HL-60 (cell line): ENCODE measurements around the gene SNRK.

Experiments used
- CTCF ChIP-seq: IDR thresholded peaks from one replicate; pipeline ENCODE4 v1.5.1; 2011; ENCODE audit warnings: low read length, control low read depth, inconsistent platforms; ENCODE audit not compliant: insufficient read depth
- GABPA ChIP-seq: IDR thresholded peaks from 2 replicates; pipeline ENCODE4 v1.6.1; 2012; ENCODE audit warnings: low read depth
- POLR2AphosphoS5 ChIP-seq: IDR thresholded peaks from 2 replicates; pipeline ENCODE4 v1.6.1; 2012; ENCODE audit warnings: low read depth

- TF ChIP-seq CTCF (no peak), GABPA (no peak), POLR2AphosphoS5 (no peak)
Observed at GRCh38 chr3:43390255-43390588, 103.9 kb downstream of the SNRK start.
